Measurements from ENCODE around the gene OTUD7B.

Gene OTUD7B

DNA sequence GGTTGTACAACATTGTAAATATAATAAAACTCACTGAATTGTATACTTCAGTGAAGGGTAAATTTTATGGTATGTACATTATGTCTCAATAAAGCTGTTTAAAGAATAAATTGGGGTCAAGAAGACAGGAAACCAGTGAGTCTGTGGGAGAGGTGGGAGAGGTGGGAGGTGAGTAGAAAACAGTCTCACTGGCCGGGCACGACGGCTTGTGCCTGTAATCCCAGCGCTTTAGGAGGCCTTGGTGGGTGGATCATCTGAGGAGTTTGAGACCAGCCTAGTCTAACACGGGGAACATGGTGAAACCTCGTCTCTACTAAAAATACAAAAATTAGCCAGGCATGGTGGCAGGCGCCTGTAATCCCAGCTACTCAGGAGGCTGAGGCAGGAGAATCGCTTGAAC is 78.1 kb downstream of the OTUD7B start:
- POLR2A ChIA-PET = no interaction called here
- CTCF ChIA-PET = no interaction called here
- DNase-seq (ENCODE audit: low read depth, low spot score) = no peak
- H3K4me3 ChIP-seq (ENCODE audit: low read depth, low read length) = no peak overlapping the region
- TF ChIP-seq, protein P1, sequence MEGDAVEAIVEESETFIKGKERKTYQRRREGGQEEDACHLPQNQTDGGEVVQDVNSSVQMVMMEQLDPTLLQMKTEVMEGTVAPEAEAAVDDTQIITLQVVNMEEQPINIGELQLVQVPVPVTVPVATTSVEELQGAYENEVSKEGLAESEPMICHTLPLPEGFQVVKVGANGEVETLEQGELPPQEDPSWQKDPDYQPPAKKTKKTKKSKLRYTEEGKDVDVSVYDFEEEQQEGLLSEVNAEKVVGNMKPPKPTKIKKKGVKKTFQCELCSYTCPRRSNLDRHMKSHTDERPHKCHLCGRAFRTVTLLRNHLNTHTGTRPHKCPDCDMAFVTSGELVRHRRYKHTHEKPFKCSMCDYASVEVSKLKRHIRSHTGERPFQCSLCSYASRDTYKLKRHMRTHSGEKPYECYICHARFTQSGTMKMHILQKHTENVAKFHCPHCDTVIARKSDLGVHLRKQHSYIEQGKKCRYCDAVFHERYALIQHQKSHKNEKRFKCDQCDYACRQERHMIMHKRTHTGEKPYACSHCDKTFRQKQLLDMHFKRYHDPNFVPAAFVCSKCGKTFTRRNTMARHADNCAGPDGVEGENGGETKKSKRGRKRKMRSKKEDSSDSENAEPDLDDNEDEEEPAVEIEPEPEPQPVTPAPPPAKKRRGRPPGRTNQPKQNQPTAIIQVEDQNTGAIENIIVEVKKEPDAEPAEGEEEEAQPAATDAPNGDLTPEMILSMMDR (IDR thresholded peaks at IDR 0.05; ENCODE audit: insufficient read depth, low read length, missing control alignments) = no peak

- TF ChIP-seq, protein P1 (IDR thresholded peaks at IDR 0.05; ENCODE audit: insufficient read depth, low read length, missing control alignments) = no peak
- CTCF ChIA-PET = interaction anchor here (1.1 kb wide), 1 partner anchor 237 kb away, joined by 4 read pairs; no protein-coding TSS in a partner anchor
- DNase-seq (ENCODE audit: low read depth, low spot score) = no peak
- POLR2A ChIA-PET = no interaction called here
- no peak overlapping the region for H3K4me3 ChIP-seq (ENCODE audit: low read depth, low read length)
Observed at GRCh38 chr1:149931212-149931790, 79.2 kb downstream of the OTUD7B start.

GRCh38 chr1:149929856-149930255 is 80.7 kb downstream of the OTUD7B start:
- DNase-seq (ENCODE audit: low read depth, low spot score) = no peak
- CTCF ChIA-PET = interaction anchor here (1.1 to 1.4 kb wide), 2 partner anchors 33 to 239 kb away, joined by 5 read pairs; no protein-coding TSS in a partner anchor
- TF ChIP-seq, protein P1 (IDR thresholded peaks at IDR 0.05; ENCODE audit: insufficient read depth, low read length, missing control alignments) = no peak
- H3K4me3 ChIP-seq (ENCODE audit: low read depth, low read length) = no peak overlapping the region
- POLR2A ChIA-PET = no interaction called here

- POLR2A ChIA-PET = interaction anchor here (0.6 to 2.0 kb wide), 2 partner anchors 29 to 41 kb away, joined by 3 to 12 read pairs; partner anchors contain the start of gene BOLA1
- TF ChIP-seq, protein P1 (IDR thresholded peaks at IDR 0.05; ENCODE audit: insufficient read depth, low read length, missing control alignments) = no peak
- CTCF ChIA-PET = interaction anchor here (1.2 kb wide), 1 partner anchor 240 kb away, joined by 3 read pairs; no protein-coding TSS in a partner anchor
- DNase-seq (ENCODE audit: low read depth, low spot score) = no peak
- peak overlapping the region; percentile 99 for H3K4me3 ChIP-seq (ENCODE audit: low read depth, low read length)
Observed at GRCh38 chr1:149928401-149928724, 82.2 kb downstream of the OTUD7B start.

DNA sequence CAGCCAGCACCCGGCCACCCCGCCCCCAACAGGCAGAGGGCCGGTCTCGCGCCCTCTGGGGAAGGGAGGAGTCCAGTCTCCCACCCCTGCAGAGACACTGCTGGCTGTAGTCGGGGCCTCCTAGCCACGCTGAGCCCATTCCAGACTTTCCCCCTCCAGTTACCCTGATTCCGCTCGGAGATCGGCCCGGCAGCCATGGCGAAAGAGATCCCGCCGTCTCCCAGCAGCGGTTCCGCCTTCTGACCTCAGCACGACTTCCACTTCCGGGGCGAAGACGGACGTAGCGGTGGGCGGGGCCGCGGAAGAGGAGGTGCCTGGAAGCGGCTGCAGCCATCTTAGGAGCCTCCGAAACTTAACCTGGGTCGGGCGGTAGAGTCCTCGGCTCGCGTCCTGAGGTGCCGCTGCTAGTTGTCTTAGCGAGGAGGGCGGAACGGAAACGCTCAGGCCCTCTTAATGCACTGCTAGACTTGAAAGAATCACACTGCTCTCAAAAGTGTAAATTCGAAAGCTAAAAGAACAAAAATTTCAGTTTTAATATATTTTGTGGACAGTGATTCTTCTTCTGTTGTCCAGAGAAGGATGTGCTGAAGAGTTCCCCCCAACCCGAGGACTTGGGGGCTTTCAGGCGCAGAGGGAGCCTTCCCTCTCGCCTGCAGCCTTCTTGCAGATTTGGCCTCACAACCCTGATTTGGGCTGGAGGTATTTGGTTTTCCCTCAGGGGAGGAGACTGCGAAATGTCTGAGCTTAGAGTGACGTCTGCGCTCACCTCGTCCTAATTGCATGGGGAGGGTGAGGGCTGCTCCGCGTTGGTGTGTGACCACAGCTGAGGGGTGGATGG is 82.7 kb downstream of the OTUD7B start, which contains the start of gene SF3B4:
SF3B4 (minus strand) TSS at position 241 of the 838 bp plus-strand sequence; CDS start at position 197, 44 bp downstream.
- H3K4me3 ChIP-seq (ENCODE audit: low read depth, low read length) = peak within 1 kb of the TSS; percentile 99
- ChIA-PET CTCF (interaction anchor here (1.2 kb wide), 1 partner anchor 241 kb away, joined by 3 read pairs; no protein-coding TSS in a partner anchor), POLR2A (interaction anchor here (0.6 to 2.0 kb wide), 2 partner anchors 28 to 40 kb away, joined by 3 to 12 read pairs; partner anchors contain the start of gene BOLA1)
- DNase-seq (ENCODE audit: low read depth, low spot score) = peak; percentile 49
- TF ChIP-seq, protein P1 (IDR thresholded peaks at IDR 0.05; ENCODE audit: insufficient read depth, low read length, missing control alignments) = no peak

DNA sequence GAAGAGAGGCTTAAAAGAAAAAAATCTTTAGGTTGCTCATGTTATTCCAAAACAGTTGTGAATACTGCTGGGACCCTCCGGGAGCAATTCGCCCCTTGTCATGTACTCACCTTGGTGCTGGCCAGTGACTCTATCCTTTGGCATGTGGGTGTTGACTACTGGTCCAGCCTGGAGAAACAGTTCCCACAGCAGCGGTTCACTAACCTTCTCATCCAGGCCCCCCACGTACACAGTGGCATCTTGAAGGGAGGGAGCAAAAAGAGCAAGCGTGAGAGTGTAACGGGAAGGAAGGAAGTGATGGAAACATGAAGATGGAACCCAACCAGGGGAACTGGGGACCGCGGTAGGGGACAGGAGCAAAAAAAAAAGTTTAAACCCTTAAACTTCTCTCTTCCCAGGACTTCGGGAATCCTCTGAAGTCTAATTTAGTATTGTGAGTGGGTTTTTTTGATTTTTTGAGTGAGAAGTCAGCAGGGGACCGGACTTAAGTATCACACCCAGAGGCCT is 83.4 kb downstream of the OTUD7B start:
- CTCF ChIA-PET = no interaction called here
- TF ChIP-seq, protein P1 (IDR thresholded peaks at IDR 0.05; ENCODE audit: insufficient read depth, low read length, missing control alignments) = no peak
- DNase-seq (ENCODE audit: low read depth, low spot score) = no peak
- H3K4me3 ChIP-seq (ENCODE audit: low read depth, low read length) = peak overlapping the region; percentile 99
- POLR2A ChIA-PET = no interaction called here

Data from AG04449 (cell line).